Measurements from ENCODE around the gene USO1.
"Not testable (repeated sequence)": the region's sequence is repeated elsewhere in the genome, so short reads cannot be mapped to it uniquely, and the experiment has no call there.

The USO1 gene

GRCh38 chr4:75779105-75779757, 54.9 kb downstream of the USO1 start:
- no peak for DNase-seq

- no peak for DNase-seq
Measured at GRCh38 chr4:75781305-75781704, 56.9 kb downstream of the USO1 start.

GRCh38 chr4:75786526-75786925, 62.1 kb downstream of the USO1 start:
- DNase-seq: no peak

- DNase-seq: no peak
Measured at GRCh38 chr4:75786938-75787337, 62.6 kb downstream of the USO1 start.

- DNase-seq: no peak
Measured at GRCh38 chr4:75790024-75790423, 65.6 kb downstream of the USO1 start.

- no peak for DNase-seq
Measured at GRCh38 chr4:75800972-75801371, 76.6 kb downstream of the USO1 start.

GRCh38 chr4:75806035-75806434, 81.7 kb downstream of the USO1 start:
- DNase-seq: not testable (repeated sequence)

GRCh38 chr4:75817901-75818300, 93.5 kb downstream of the USO1 start:
- no peak for DNase-seq

GRCh38 chr4:75819121-75819520, 94.7 kb downstream of the USO1 start:
- DNase-seq: no peak

- no peak for DNase-seq
Measured at GRCh38 chr4:75820197-75820596, 95.8 kb downstream of the USO1 start.

- no peak for DNase-seq
Measured at GRCh38 chr4:75820676-75821075, 96.3 kb downstream of the USO1 start.

GRCh38 chr4:75821216-75821615, 96.8 kb downstream of the USO1 start:
- no peak for DNase-seq

GRCh38 chr4:75821966-75822365, 97.6 kb downstream of the USO1 start:
- no peak for DNase-seq

- peak; percentile 45 for DNase-seq
Measured at GRCh38 chr4:75822416-75822815, 98.0 kb downstream of the USO1 start.

GRCh38 chr4:75823812-75824211, 99.4 kb downstream of the USO1 start:
- no peak for DNase-seq

GRCh38 chr4:75830906-75831305, 106.5 kb downstream of the USO1 start:
- DNase-seq: no peak

GRCh38 chr4:75831856-75832405, 107.6 kb downstream of the USO1 start:
- DNase-seq: peak; percentile 62

GRCh38 chr4:75834095-75834771, 109.9 kb downstream of the USO1 start:
- no peak for DNase-seq

GRCh38 chr4:75834772-75835154, 110.4 kb downstream of the USO1 start:
- peak; percentile 17 for DNase-seq

- DNase-seq: no peak
Measured at GRCh38 chr4:75841641-75842520, 117.5 kb downstream of the USO1 start.

- DNase-seq: no peak
Measured at GRCh38 chr4:75843596-75843995, 119.2 kb downstream of the USO1 start.

- peak; percentile 63 for DNase-seq
Measured at GRCh38 chr4:75844151-75844662, 119.8 kb downstream of the USO1 start.

- DNase-seq: no peak
Measured at GRCh38 chr4:75845992-75846391, 121.6 kb downstream of the USO1 start.

Measured in inflammatory macrophage treated with lipopolysaccharide for 4 hours (primary cell).